Activated naive CD8-positive, alpha-beta T cell treated with anti-CD3 and anti-CD28 coated beads for 36 hours (primary cell): ENCODE data around the gene ID3. TPM values are rescaled to one million over a fixed set of nuclear protein-coding genes. Genes with fewer than 3 reads are reported as not detected.

Experiments
- DNase-seq: peaks from one replicate; pipeline ENCODE4 v3.0.0; 2021
- H3K27ac Mint-ChIP-seq: one replicate; pipeline ENCODE4 v1.8.0; 2022; ENCODE audit warnings: mild to moderate bottlenecking, moderate library complexity, mixed read lengths
- H3K27me3 Mint-ChIP-seq: one replicate; pipeline ENCODE4 v1.8.0; 2022; ENCODE audit warnings: mild to moderate bottlenecking, mixed read lengths
- H3K36me3 Mint-ChIP-seq: one replicate; pipeline ENCODE4 v1.8.0; 2021; ENCODE audit warnings: mild to moderate bottlenecking, mixed read lengths
- H3K4me1 Mint-ChIP-seq: one replicate; pipeline ENCODE4 v1.8.0; 2021; ENCODE audit warnings: mixed read lengths
- H3K4me3 Mint-ChIP-seq: one replicate; pipeline ENCODE4 v1.8.0; 2022; ENCODE audit warnings: mild to moderate bottlenecking, moderate library complexity, mixed read lengths
- H3K9me3 Mint-ChIP-seq: one replicate; pipeline ENCODE4 v1.8.0; 2022; ENCODE audit warnings: mixed read lengths
- total RNA-seq, 2 experiments: library from RNA; stranded (reverse); gene quantifications; one replicate each; pipeline ENCODE4 v1.2.3, GENCODE V29; 2021

Gene ID3
- total RNA-seq = 10 to 100 TPM; 59.1 to 59.5 TPM

- Mint-ChIP-seq H3K36me3 (peaks cover 20% of the 10 kb centered on the region), H3K27me3 (no peaks in the 10 kb centered on the region), H3K4me3 (peak within 1 kb of the TSS; percentile 77), H3K27ac (peak within 1 kb of the TSS; percentile 88), H3K4me1 (peaks cover 57% of the 10 kb centered on the region), H3K9me3 (no peaks in the 10 kb centered on the region)
- peak; percentile 91 for DNase-seq
These were observed at the start of gene ID3 for GRCh38 chr1:23559136-23559984. TSS of gene ID3 (minus strand) at chr1:23559501. CDS start at chr1:23559426, 75 bp downstream.

DNA sequence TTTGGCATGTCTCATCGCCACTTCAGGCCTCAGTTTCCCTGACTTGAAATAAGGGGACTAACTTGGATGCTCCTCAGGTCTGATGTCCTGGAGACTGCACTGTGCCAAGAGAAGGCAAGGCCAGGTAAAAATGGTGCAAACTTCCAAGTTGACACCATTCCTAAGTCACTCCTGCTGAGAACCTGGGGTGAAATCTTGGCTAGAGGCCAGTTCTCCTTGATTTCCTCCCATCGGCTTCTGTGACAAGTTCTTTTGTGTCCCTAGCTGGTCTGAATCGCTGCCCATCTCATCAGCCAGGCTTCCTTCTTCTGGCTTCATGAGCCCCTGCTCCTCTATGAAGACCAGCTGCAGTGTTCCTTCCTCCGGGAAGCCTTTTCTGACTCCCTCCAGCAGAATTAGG, 48.6 kb upstream of the ID3 start:
- Mint-ChIP-seq H3K4me3 (no peak overlapping the region), H3K27me3 (no peaks in the 10 kb centered on the region), H3K27ac (peak overlapping the region; percentile 0), H3K36me3 (no peaks in the 10 kb centered on the region), H3K4me1 (peaks cover 49% of the 10 kb centered on the region), H3K9me3 (no peaks in the 10 kb centered on the region)
- DNase-seq = no peak

GRCh38 chr1:23601968-23602876, 42.9 kb upstream of the ID3 start:
- H3K27me3 Mint-ChIP-seq = no peaks in the 10 kb centered on the region
- peak overlapping the region; percentile 69 for H3K4me3 Mint-ChIP-seq
- H3K9me3 Mint-ChIP-seq = no peaks in the 10 kb centered on the region
- H3K36me3 Mint-ChIP-seq = no peaks in the 10 kb centered on the region
- peak overlapping the region; percentile 93 for H3K27ac Mint-ChIP-seq
- H3K4me1 Mint-ChIP-seq = peaks cover 73% of the 10 kb centered on the region
- no peak for DNase-seq

GRCh38 chr1:23601135-23601967, 42.0 kb upstream of the ID3 start:
- Mint-ChIP-seq H3K4me3 (peak overlapping the region; percentile 69), H3K9me3 (peaks cover 2% of the 10 kb centered on the region), H3K4me1 (peaks cover 72% of the 10 kb centered on the region), H3K27me3 (no peaks in the 10 kb centered on the region), H3K27ac (peak overlapping the region; percentile 93), H3K36me3 (no peaks in the 10 kb centered on the region)
- no peak for DNase-seq

DNA sequence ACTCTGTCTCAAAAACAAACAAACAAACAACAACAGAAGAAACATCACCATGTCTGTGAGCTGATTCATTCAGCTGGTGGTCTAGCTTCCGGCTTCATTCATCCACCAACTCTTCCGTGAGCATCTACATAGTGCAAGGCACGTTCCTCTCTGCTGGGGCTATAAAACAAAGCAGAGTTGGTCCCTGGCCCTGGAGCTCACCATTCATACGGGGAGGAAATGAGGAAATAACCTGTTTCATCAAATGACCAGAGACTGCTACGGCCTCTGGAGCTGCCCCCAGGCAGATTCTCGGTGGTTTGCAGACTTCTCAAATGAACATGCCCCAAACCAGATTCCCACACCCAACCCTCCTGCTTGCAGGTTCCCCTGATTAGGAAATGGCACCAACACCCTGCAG, 41.0 kb upstream of the ID3 start:
- H3K4me1 Mint-ChIP-seq = peaks cover 73% of the 10 kb centered on the region
- H3K9me3 Mint-ChIP-seq = peaks cover 2% of the 10 kb centered on the region
- peak overlapping the region; percentile 93 for H3K27ac Mint-ChIP-seq
- H3K27me3 Mint-ChIP-seq = no peaks in the 10 kb centered on the region
- DNase-seq = no peak
- H3K4me3 Mint-ChIP-seq = peak overlapping the region; percentile 69
- no peaks in the 10 kb centered on the region for H3K36me3 Mint-ChIP-seq

- H3K4me3 Mint-ChIP-seq = no peak overlapping the region
- peaks cover 2% of the 10 kb centered on the region for H3K9me3 Mint-ChIP-seq
- H3K4me1 Mint-ChIP-seq = peaks cover 79% of the 10 kb centered on the region
- H3K27me3 Mint-ChIP-seq = no peaks in the 10 kb centered on the region
- DNase-seq = no peak
- no peaks in the 10 kb centered on the region for H3K36me3 Mint-ChIP-seq
- peak overlapping the region; percentile 49 for H3K27ac Mint-ChIP-seq
These were observed 39.8 kb upstream of the ID3 start for GRCh38 chr1:23599125-23599524.

GRCh38 chr1:23598424-23598823, 39.1 kb upstream of the ID3 start:
- Mint-ChIP-seq H3K27me3 (no peaks in the 10 kb centered on the region), H3K4me1 (peaks cover 82% of the 10 kb centered on the region), H3K27ac (no peak overlapping the region), H3K4me3 (no peak overlapping the region), H3K36me3 (no peaks in the 10 kb centered on the region), H3K9me3 (peaks cover 2% of the 10 kb centered on the region)
- DNase-seq = no peak

DNA sequence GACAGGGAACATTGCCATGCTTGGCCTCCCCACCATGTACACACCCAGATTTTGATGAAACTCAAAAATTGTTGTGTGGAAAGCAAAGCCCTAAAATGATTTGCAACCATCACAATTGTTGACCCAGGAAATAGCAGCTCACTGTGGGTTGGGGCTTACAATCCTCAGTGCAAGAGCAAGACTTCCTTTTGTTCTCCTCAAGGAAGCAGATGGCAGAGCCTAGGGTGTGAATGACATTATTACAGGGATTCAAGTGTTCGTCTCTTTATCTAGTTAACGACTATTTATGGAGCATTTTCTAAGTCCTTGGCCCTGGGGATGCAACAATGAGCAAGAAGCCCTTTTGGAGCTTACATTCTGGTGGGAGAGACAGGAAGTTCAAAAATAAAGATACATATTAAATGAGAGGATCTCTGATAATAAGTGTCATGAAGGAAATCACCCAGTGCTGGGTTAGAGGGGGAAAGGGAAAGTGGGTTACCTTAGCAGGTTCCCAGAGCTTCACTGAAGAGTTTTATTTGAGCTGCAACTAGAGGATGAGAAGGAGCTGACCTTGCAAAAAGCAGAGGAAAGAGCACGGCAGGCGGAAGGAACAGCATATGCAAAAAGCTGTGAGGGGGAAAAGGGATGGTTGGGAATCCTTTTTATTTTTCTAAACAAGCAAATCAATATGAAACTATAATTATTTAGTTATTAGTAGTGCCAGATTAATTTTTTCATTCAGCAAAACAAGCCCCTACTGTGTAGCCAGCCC, 38.5 kb upstream of the ID3 start:
- Mint-ChIP-seq H3K4me3 (no peak overlapping the region), H3K4me1 (peaks cover 82% of the 10 kb centered on the region), H3K27ac (peak overlapping the region; percentile 64), H3K9me3 (peaks cover 2% of the 10 kb centered on the region), H3K27me3 (no peaks in the 10 kb centered on the region), H3K36me3 (no peaks in the 10 kb centered on the region)
- DNase-seq = no peak

GRCh38 chr1:23596382-23597358, 37.4 kb upstream of the ID3 start:
- Mint-ChIP-seq H3K4me3 (no peak overlapping the region), H3K36me3 (no peaks in the 10 kb centered on the region), H3K9me3 (peaks cover 2% of the 10 kb centered on the region), H3K27me3 (no peaks in the 10 kb centered on the region), H3K4me1 (peaks cover 80% of the 10 kb centered on the region), H3K27ac (peak overlapping the region; percentile 19)
- DNase-seq = no peak

DNA sequence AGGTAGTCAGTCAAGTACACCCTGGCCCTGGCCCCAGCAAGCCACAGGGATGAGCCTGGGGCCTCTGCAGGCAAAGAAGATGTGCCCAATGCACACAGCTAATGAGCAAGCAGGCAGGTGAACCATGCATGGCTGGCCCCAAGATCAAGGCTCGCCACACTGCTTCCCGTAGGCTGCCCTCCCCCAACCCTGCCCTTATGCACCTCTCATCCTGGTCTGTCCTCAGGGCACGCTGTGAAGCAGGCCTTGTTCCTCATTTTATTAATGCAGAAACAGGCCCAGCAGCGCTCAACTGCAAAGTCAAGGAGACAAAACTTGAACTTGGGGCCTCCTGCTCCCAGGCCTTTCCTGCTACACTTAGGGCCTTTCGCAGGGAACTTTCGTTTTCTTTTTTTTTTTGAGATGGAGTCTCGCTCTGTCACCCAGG, 35.6 kb upstream of the ID3 start:
- H3K27me3 Mint-ChIP-seq = no peaks in the 10 kb centered on the region
- H3K9me3 Mint-ChIP-seq = peaks cover 2% of the 10 kb centered on the region
- H3K4me3 Mint-ChIP-seq = no peak overlapping the region
- H3K27ac Mint-ChIP-seq = peak overlapping the region; percentile 57
- H3K4me1 Mint-ChIP-seq = peaks cover 81% of the 10 kb centered on the region
- DNase-seq = no peak
- H3K36me3 Mint-ChIP-seq = no peaks in the 10 kb centered on the region

GRCh38 chr1:23594149-23594907, 35.0 kb upstream of the ID3 start:
- Mint-ChIP-seq H3K9me3 (peaks cover 2% of the 10 kb centered on the region), H3K27me3 (no peaks in the 10 kb centered on the region), H3K4me3 (no peak overlapping the region), H3K27ac (peak overlapping the region; percentile 57), H3K4me1 (peaks cover 81% of the 10 kb centered on the region), H3K36me3 (no peaks in the 10 kb centered on the region)
- DNase-seq = no peak

- DNase-seq = no peak
- Mint-ChIP-seq H3K4me3 (no peak overlapping the region), H3K4me1 (peaks cover 82% of the 10 kb centered on the region), H3K27me3 (no peaks in the 10 kb centered on the region), H3K27ac (no peak overlapping the region), H3K9me3 (peaks cover 2% of the 10 kb centered on the region), H3K36me3 (no peaks in the 10 kb centered on the region)
These were observed 34.4 kb upstream of the ID3 start for GRCh38 chr1:23593556-23594148.
